ENCODE results near the gene SYT9. TPM values are rescaled to one million over a fixed set of nuclear protein-coding genes. Genes with fewer than 3 reads are reported as not detected.
A peak's percentile ranks its signal among the peaks of the same experiment; 100 is the strongest.

Gene SYT9
- total RNA-seq, 1 donor: under 0.01 TPM

GRCh38 chr11:7348432-7349304 lies 97.0 kb downstream of the SYT9 start:
- no peak overlapping the region for H3K4me3 ChIP-seq (ENCODE audit: low read depth, low read length)
- no peak for TF ChIP-seq CTCF (IDR thresholded peaks at IDR 0.05; ENCODE audit: insufficient read depth, low read depth, low read length)
- DNase-seq (ENCODE audit: low read depth): peak; percentile 55

- DNase-seq (ENCODE audit: low read depth): no peak
- no peak for TF ChIP-seq CTCF (IDR thresholded peaks at IDR 0.05; ENCODE audit: insufficient read depth, low read depth, low read length)
- H3K4me3 ChIP-seq (ENCODE audit: low read depth, low read length): no peak overlapping the region
These were observed 99.5 kb downstream of the SYT9 start for GRCh38 chr11:7351228-7351627.

GRCh38 chr11:7353100-7353499 lies 101.4 kb downstream of the SYT9 start:
- no peak overlapping the region for H3K4me3 ChIP-seq (ENCODE audit: low read depth, low read length)
- peak; percentile 16 for DNase-seq (ENCODE audit: low read depth)
- TF ChIP-seq CTCF (IDR thresholded peaks at IDR 0.05; ENCODE audit: insufficient read depth, low read depth, low read length): peak; percentile 50

GRCh38 chr11:7364660-7365059 lies 113.0 kb downstream of the SYT9 start:
- TF ChIP-seq CTCF (IDR thresholded peaks at IDR 0.05; ENCODE audit: insufficient read depth, low read depth, low read length): no peak
- no peak for DNase-seq (ENCODE audit: low read depth)
- H3K4me3 ChIP-seq (ENCODE audit: low read depth, low read length): no peak overlapping the region

GRCh38 chr11:7367803-7368202 lies 116.1 kb downstream of the SYT9 start:
- TF ChIP-seq CTCF (IDR thresholded peaks at IDR 0.05; ENCODE audit: insufficient read depth, low read depth, low read length): no peak
- DNase-seq (ENCODE audit: low read depth): no peak
- H3K4me3 ChIP-seq (ENCODE audit: low read depth, low read length): no peak overlapping the region

- no peak for DNase-seq (ENCODE audit: low read depth)
- H3K4me3 ChIP-seq (ENCODE audit: low read depth, low read length): no peak overlapping the region
- no peak for TF ChIP-seq CTCF (IDR thresholded peaks at IDR 0.05; ENCODE audit: insufficient read depth, low read depth, low read length)
These were observed 124.7 kb downstream of the SYT9 start for GRCh38 chr11:7376386-7376785.

Measured in fibroblast of villous mesenchyme (primary cell).